Hepatic stellate cell (primary cell): ENCODE results near the gene APC.

Experiments
- DNase-seq: peaks from one replicate; pipeline ENCODE4 v3.0.0; 2011; ENCODE audit warnings: low spot score

The APC gene

DNA sequence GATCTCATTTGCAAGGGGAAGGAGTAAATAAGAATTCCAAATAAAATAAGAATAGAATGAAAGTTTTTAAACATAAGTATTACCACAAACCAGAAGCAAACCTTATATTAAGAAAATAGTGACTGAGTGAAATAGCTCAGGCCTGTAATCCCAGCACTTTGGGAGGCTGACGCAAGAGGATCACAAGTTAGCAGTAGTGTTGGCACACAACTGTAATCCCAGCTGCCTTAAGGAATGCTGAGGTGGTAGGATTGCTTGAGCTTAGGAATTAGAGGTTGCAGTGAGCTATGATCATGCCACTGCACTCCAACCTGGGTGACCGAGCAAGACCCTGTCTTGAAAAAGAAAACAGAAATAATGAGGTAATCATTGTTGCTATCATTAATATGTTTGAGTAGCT, 47.0 kb downstream of the APC start:
- DNase-seq = no peak

DNA sequence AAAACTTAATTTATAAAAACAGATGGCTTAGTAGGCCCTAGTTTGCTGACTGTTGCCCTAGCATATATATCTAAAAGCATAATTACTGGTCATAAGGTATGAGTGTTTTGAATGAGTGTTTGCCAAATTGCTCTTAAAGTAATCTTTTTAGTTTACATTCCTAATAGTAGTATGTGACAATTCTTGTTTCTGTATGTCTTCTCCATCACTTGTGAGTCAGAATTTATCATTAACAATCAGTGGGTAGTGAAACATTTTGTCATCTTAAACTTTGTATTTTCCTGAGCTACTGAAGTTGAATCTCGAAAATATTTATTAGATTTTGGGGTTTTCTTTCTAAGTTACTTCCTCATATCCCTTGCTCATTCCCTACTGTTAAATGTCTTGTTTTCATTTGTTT, 49.6 kb downstream of the APC start:
- no peak for DNase-seq

DNA sequence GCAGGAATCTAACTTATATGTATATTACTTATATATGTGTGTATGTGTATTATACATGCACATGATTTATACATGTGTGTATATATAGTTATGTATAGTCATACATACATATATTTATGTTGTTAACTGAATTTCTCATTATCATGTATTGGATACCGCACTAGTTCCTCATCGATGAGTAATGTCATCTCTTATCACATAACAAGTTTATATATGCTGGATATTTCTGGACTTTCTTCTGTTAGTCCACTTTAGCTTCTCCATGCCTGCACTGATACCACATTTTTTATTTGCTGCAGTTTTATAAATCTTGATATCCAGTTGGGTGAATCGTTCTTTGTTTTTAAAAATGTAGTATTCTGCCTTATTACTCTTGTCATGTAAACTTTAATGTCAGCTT, 50.2 kb downstream of the APC start:
- no peak for DNase-seq

DNA sequence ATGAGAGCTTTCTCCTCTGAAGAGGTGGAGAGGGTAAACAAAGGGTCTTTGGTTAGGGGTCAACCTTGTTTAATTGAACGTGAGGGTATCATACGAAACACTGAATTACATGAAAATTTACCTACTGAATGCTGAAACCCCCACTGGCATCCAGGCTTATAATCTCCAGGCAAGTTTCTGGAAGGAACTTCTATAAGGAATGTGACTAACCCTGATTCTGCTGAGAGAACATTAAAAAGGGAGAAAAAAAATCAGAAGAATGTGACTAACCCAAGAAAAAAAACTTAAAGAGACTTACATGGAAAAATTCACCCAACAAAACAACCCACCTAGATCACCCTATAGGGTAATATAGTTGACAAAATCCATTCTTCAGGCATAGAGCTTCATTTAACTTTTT, 55.5 kb downstream of the APC start:
- no peak for DNase-seq

DNA sequence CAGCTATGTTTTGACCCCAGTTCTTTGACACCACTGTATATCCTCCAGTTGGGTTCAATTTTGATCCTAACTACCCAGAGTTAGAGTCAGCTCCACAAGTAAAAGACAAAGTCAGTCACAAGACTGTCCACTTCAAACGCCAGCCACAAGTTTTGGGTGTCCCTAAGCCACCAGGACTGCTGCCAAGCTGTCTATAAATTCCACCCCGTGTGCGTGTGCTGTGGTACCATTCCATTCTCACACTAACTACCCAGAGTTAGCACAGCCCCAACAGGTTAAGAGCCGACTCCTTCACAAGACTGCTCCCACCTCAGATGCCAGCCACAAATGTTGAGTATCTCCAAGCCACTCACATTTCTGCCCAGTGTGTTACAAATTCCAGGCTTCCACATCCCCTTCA, 56.7 kb downstream of the APC start:
- no peak for DNase-seq

DNA sequence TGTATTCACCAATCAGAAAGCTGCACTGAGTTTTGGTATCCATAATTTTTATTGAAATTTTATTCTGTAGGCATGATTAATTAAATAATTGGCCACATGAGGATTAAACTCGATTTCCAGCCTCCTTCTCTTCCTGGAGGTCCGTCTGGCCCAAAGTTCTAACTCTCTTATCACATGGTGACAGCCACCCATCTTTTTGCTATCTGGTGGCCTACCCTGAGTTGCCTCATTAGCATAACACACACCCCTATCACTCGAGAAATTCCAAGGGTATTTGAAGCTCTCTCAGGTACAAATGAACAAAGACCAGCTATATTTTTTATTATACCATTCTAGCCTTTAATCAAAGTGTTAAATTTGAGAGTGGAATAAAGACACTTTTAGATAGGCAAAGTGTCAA, 57.7 kb downstream of the APC start:
- no peak for DNase-seq

DNA sequence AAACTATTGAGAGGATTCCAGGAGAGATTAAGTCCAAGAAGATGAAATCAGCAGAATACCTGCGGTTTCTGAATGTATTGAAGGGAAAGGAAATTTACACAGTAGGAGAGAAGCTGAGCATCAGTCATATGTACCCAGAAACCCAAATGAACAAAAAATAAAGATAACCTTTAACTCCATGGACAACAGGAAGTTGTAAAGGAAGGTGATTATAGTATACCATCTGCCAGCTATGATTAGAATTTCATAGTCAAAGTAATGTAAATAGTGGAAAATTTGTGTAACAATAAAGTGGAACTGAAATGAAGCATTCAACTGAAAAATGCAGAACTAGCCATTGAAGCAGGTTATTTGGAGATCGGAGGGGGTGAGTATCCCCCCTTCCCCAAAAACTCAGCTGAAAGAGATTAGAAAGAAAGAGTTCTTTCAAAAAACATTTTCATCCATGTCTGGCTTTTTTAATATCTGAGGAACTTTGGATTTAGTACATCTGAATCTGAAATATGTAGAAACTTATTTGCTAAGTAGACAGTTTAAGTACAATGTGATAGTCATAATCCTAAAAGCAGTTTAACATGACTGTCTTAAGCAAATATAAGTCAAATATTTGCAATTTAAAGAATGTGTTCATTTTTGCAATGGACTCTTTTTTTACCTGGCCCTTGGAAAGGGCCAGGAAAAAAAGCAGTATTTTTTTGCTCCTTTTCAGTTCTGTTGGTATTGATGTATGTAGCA, 58.4 kb downstream of the APC start:
- no peak for DNase-seq

DNA sequence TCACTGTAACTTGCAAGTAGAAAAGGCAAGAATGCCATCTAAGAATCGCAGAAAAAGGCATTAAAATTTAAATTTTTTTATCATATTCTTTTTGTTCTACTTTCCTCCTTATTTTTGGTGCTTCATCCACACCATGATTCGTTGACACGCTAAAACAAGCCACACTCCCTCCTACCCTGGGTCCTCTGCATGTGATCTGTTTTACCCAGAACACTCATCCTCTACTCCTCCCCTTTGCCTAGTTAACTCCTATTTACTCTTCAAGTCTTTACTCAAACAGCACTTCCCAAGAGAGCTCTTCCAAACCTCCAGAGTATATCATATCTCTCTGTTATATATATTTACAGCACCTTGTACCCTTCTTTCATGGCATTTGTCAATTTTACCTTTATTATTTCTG, 62.0 kb downstream of the APC start:
- DNase-seq = no peak

DNA sequence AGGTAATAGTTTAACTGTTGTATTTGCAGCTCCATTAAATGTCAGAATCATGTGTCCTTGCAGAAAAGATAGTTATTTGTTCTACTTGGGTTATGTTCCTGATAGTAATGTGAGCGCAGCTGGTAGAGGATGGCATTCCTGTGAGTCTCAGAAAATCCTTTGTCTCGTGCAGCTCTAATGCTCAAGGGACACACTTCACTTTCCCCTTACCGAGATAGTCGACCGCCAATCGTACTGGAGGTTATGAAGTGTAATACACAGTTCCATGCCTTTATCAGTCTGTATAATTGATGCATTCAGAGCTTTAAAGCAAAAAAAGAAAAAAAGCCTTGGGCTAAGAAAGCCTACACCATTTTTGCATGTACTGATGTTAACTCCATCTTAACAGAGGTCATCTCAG, 63.2 kb downstream of the APC start:
- no peak for DNase-seq

DNA sequence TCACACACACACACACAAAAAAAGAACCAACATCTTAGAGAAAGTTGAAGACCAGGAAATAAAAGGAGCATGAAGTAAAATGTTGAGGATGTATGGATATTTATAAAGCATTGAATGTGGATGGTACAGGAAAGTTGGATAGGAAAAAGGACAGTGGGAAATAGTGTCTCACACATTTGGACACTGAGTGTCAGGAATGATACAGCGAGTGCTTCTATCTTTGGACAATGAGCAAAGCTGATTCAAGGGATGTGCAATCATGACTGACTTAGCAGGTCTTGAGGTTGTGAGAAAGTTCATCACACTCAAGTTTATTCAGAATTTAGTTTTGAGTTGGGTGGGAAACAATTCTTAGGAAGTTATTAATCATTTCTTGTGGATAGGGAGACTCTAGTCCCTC, 73.3 kb downstream of the APC start:
- no peak for DNase-seq

DNA sequence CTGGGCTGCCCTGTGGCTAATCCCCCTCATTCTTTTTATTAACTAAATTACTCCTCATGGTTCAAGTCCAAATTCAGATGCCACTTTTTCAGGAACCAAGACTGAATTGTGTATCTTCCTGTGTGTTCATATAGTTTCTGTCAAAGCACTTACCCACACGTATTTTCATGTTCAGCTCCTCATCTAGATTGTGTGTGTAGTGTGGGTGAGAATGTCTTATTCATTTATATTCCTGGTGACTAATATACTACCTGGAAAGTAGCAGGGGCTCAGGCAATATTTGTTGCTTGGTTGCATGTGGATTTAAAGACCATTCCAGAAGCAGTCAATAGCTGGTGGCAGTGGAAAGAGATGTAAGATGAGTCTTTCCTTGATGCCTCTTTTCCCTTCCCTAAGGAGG, 74.9 kb downstream of the APC start:
- DNase-seq = no peak

DNA sequence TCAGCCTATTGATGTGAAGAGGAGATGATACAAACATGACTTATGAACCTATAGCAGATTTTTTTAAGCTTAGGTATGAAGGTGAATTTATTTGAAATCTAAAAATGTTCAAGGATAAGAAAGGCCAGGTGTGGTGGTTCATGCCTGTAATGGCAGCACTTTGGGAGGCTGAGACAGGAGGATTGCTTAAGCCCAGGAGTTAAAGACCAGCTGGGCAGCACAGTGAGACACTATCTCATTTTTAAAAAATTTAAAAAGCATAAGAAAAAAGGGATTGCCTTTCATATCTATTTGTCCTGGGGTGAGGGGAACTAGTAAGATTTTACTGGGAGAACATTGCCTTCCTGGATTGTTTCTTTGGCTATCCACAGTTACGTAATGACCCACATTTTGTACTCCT, 82.6 kb downstream of the APC start:
- DNase-seq = no peak

DNA sequence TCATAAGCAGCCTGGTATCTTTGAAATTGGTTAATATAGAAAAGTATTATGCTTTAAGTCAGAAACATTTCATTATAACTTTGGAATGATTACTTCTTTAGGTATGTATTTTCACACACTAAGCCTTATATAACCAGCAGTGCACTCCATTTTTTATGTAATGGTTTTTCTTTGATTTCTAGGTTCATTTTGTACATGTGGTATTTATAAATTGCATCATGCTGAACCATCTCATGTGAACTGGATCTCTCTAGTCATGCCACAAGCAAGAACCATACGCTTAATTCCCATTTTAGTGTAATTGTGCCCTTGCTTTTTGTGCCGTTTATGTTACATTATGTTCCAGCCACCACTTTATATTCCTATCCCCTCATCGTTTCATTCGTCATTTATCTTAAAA, 84.8 kb downstream of the APC start:
- no peak for DNase-seq

DNA sequence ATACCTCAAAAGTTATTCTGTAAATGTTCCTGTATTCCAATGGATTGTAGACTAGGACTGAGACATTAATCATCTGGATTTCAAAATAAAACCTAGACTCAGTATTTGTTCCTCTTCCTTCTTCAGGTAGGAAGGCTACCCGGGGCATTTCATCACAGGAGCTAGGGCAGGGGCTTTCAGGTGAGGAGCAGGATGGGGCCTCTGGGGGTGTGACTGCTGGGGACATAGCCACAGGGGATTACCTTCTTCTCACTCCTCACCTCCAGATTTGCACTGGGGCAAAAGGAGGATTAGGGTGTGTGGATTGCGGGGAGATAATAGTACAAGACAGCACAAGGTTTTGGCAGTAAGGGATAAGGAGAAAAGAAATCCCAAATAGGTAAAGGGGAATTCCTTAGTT, 85.5 kb downstream of the APC start:
- no peak for DNase-seq

DNA sequence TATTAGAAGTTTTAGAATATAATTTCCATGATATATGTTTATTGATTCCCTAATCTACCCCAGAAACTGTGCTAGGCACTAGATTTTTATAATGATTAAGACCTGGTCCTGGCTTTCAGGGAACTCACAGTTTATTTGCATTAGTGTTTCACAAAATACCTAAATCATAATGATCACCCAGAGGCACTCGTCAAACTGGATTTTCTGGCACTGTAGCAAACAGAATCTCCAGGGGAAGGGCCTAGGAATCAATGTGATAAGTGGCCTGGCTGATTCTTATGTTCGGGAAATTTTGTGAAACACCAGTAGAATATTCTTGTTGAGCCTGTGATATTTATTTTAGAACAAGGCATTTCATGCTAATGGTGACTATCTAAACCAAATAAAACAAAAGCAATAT, 86.0 kb downstream of the APC start:
- DNase-seq = no peak

DNA sequence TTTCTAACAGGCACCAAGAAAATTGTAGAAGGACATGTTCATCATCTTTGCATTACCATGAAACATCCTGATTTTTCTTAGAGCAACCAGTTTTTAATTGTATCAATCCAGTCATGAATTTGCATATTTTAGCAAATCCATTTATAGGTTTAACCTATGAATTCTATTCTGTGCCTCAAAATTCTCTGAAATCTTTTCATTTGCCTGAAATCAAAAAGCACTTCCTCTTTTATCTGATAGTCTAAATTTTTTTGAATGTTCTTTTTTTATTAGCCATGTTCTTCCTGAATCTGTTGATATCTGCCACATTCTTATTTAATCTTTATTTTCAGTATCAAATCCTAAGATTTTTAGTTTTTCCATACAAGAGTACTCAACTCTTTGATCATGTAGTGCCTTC, 86.5 kb downstream of the APC start:
- no peak for DNase-seq

DNA sequence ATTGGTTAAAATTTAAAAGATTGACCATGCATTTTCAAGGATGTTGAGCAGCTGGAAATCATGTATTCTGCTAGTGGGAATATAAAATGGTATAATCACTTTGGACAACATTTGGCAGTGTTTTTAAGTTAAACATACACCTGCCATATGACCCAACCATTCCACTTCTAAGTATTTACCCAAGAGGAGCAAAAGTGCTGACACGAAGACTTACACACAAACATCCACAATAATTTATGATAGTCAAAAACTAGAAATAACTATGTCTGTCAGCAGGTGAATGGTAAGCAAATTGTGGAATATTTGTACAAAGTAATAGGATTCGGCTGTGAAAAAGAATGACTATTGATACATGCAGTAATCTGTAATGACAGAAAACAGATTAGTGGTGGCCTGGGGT, 92.7 kb downstream of the APC start:
- DNase-seq = no peak

DNA sequence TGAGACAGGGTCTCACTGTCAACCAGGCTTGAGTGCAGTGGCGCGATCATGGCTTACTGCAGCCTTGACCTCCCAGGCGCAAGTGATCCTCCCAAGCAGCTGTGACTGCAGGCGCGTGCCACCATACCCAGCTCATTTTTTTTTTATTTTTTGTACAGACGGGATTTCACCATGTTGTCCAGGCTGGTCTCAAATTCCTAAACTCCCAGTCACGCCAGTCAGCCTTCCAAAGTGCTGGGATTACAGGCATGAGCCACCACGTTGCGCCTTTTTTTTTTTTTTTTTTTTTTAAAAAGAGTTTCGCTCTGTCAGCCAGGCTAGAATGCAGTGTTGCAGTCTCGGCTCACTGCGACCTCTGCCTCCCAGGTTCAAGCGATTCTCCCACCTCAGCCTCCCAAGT, 96.3 kb downstream of the APC start:
- no peak for DNase-seq

DNA sequence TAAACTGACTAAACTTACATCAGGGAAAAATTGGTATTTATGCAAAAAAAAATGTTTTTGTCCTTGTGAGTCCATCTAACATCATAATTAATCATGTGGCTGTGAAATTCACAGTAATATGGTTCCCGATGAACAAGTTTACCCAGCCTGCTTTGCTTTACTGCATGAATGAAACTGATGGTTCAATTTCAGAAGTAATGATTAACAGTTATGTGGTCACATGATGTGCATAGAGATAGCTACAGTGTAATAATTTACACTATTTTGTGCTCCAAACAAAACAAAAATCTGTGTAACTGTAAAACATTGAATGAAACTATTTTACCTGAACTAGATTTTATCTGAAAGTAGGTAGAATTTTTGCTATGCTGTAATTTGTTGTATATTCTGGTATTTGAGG, 106.8 kb downstream of the APC start:
- DNase-seq = no peak

DNA sequence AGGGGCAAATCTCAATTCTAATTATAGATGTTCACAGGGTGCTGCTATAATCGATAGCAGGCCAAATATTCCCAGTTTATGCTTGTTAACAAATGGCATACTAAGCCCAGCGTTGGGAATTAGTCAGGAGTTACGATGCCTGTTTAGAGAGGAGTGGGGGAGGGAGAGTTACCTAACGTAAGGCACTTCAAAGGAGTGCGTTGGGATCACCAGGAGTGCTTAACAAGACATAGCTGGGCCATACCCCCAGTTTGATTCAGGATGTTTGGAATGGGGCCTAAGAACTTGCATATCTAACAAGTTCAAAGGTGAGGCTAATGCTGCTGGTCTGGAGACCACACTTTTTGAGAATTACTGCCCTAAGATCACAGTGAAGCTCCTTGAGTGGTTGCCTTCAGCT, 108.9 kb downstream of the APC start:
- no peak for DNase-seq

DNA sequence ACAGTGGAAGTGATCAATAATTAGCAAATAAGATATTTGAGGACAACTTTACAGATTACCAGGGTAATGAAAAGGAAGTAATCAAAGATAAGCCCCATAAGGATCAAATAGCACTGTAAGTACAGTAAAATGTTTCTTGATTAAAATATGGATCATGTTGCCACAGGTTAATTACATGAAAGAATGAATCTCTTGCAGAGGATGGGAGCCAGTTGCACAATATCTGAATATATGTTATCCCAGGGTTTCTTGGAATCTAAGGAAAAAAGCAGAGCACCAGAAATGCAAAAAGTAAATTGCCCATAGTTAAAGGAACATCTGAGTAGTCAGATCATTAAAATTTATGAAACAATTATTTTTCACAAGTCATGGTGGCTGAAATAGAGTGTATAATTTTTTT, 109.6 kb downstream of the APC start:
- no peak for DNase-seq

DNA sequence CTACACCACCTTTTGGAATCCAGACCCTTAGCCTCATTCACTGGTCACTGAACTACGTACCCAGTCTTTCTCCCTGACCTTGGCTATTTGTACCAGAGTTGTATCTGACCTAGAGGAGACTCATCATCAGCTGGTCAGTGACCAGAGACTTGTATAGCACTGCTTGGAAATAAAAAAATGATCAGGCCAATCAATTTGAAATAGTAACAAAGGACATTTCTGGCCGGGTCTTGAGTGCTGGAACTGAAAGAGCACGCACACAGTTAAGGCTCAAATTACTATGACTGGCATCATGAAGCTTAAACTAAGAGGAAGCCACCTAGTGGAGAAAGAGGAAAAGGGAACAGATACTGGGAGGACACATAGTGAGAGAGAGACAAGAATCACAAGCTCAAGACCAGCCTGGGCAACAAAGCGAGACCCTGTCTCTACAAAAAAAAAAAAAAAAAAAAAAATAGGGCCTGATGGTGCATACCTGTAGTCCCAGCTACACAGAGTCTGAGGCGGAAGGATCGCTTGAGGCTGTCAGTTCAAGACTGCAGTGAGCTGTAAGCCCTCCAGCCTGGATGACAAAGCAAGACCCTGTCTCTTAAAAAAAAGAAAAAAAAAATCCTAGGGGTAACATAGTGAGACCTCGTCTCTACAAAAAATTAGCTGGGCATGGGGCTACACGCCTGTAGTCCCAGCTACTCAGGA, 110.6 kb downstream of the APC start:
- DNase-seq = peak; percentile 23

DNA sequence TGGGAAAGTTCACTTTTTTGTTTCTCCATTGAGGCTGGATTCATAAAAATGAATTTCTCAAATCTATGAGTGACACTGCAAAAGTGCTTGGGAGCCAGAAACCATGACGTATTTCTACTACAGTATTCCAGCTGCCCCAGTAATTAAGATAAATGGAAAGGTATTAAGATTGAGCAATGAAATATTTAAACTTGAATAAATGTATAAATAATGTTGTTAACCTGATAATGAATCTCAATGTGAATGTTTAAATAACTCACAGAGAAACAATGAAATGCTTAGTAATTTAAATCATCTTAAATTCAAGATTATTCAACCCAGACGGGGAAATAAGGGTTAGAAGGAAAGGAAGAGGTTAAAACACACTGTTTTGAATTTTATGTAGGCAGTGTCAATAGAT, 112.2 kb downstream of the APC start:
- DNase-seq = no peak

DNA sequence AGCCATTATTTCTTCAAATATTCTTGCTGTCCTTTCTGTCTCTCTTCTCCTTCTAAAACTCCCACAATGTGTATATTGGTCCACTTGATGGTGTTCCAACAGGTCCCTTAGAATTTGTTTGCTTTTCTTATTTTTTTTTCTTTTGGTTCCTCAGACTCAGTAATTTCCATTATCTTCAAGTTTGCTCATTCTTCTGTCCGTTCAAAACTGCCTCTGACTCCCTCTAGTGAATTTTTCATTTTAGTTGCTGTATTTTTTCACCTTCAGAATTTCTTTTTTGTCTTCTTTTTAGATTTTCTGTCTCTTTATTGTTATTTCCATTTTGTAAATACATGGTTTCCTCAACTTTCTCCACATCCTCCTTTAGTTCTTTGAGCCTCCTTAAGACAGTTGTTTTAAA, 117.0 kb downstream of the APC start:
- DNase-seq = no peak
